ENCODE results near the gene PRKN. TPM values are rescaled to one million over a fixed set of nuclear protein-coding genes. Genes with fewer than 3 reads are reported as not detected.

Gene PRKN
- total RNA-seq, 4 donors from 2014 or later, result 4.4 to 669 (median 10.5) TPM

GRCh38 chr6:161736326-161736725 is 991.2 kb downstream of the PRKN start:
- Histone ChIP-seq H3K4me1 (no peaks in the 10 kb centered on the region), H3K9me3 (no peaks in the 10 kb centered on the region), H3K36me3 (no peaks in the 10 kb centered on the region), H3K27me3 (no peaks in the 10 kb centered on the region), H3K4me3 (no peak overlapping the region), H3K27ac (no peak overlapping the region)
- no peak for DNase-seq
- no peak for TF ChIP-seq POLR2A (IDR thresholded peaks at IDR 0.05)
- TF ChIP-seq, protein P1, sequence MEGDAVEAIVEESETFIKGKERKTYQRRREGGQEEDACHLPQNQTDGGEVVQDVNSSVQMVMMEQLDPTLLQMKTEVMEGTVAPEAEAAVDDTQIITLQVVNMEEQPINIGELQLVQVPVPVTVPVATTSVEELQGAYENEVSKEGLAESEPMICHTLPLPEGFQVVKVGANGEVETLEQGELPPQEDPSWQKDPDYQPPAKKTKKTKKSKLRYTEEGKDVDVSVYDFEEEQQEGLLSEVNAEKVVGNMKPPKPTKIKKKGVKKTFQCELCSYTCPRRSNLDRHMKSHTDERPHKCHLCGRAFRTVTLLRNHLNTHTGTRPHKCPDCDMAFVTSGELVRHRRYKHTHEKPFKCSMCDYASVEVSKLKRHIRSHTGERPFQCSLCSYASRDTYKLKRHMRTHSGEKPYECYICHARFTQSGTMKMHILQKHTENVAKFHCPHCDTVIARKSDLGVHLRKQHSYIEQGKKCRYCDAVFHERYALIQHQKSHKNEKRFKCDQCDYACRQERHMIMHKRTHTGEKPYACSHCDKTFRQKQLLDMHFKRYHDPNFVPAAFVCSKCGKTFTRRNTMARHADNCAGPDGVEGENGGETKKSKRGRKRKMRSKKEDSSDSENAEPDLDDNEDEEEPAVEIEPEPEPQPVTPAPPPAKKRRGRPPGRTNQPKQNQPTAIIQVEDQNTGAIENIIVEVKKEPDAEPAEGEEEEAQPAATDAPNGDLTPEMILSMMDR (IDR thresholded peaks at IDR 0.05), result no peak

- Histone ChIP-seq H3K27me3 (no peaks in the 10 kb centered on the region), H3K36me3 (no peaks in the 10 kb centered on the region), H3K4me3 (no peak overlapping the region), H3K27ac (no peak overlapping the region), H3K9me3 (no peaks in the 10 kb centered on the region), H3K4me1 (no peaks in the 10 kb centered on the region)
- no peak for TF ChIP-seq POLR2A (IDR thresholded peaks at IDR 0.05)
- TF ChIP-seq, protein P1 (IDR thresholded peaks at IDR 0.05), result no peak
- DNase-seq, result no peak
Measured at GRCh38 chr6:161732594-161732993, 995.0 kb downstream of the PRKN start.

DNA sequence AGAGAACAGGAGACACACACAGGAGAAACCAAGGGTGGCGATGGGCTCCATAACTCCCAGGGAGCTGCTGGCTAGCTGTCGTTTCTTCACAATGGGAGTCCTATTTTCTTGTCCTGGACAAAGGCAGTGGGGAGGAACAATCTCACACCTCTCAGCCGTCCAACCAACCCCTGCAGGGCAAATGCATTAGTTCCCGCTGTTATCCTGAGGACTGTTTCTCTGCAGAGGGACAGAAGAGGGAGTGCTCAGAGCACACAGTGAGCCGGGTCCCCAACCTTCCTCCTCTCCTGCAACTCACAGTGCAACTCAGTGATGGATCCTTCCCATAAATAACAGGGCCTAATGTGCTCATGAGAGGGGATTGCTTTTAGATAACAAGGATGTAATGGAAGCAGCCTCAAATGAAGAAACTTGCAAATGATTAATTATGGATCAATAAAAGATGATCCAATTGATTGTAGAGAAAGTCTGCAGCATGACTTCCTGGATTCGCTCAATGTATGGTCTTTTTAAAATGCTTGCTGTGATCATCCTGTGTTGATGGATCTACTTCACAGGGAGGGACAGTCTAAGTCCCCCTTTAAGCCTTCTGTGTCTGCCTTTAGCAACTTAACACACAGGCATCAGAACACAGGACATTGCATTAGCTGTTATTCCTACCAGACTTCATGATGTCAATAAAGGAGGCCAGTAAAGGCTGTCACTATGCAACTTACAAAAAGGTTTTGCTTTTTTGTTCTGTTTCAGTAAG is 1000.3 kb downstream of the PRKN start:
- no peaks in the 10 kb centered on the region for H3K36me3 ChIP-seq
- no peak overlapping the region for H3K4me3 ChIP-seq
- no peaks in the 10 kb centered on the region for H3K9me3 ChIP-seq
- H3K27me3 ChIP-seq, result no peaks in the 10 kb centered on the region
- no peaks in the 10 kb centered on the region for H3K4me1 ChIP-seq
- no peak for DNase-seq
- TF ChIP-seq POLR2A (IDR thresholded peaks at IDR 0.05), result no peak
- TF ChIP-seq, protein P1 (IDR thresholded peaks at IDR 0.05), result no peak
- no peak overlapping the region for H3K27ac ChIP-seq

- Histone ChIP-seq H3K27me3 (no peaks in the 10 kb centered on the region), H3K4me3 (no peak overlapping the region), H3K4me1 (no peaks in the 10 kb centered on the region), H3K36me3 (no peaks in the 10 kb centered on the region), H3K27ac (no peak overlapping the region), H3K9me3 (no peaks in the 10 kb centered on the region)
- TF ChIP-seq, protein P1 (IDR thresholded peaks at IDR 0.05), result no peak
- TF ChIP-seq POLR2A (IDR thresholded peaks at IDR 0.05), result no peak
- no peak for DNase-seq
Measured at GRCh38 chr6:161722394-161722793, 1005.2 kb downstream of the PRKN start.

GRCh38 chr6:161721511-161721910 is 1006.1 kb downstream of the PRKN start:
- Histone ChIP-seq H3K36me3 (no peaks in the 10 kb centered on the region), H3K9me3 (no peaks in the 10 kb centered on the region), H3K4me1 (no peaks in the 10 kb centered on the region), H3K27ac (no peak overlapping the region), H3K4me3 (no peak overlapping the region), H3K27me3 (no peaks in the 10 kb centered on the region)
- no peak for TF ChIP-seq POLR2A (IDR thresholded peaks at IDR 0.05)
- TF ChIP-seq, protein P1 (IDR thresholded peaks at IDR 0.05), result no peak
- DNase-seq, result no peak
